Middle frontal gyrus (tissue), 1 donor: ENCODE data around the gene CLEC18C.
"Not testable (repeated sequence)": the region's sequence is repeated elsewhere in the genome, so short reads cannot be mapped to it uniquely, and the experiment has no call there.

ENCODE experiments used
- DNase-seq: peaks from one replicate; pipeline ENCODE4 v3.0.0-alpha.2; 2015; ENCODE audit warnings: low spot score; ENCODE audit errors: extremely low spot score

CLEC18C gene

GRCh38 chr16:70206382-70206781 lies 32.8 kb downstream of the CLEC18C start:
- DNase-seq: not testable (repeated sequence)

- DNase-seq: not testable (repeated sequence)
Measured at GRCh38 chr16:70218586-70218985, 45.0 kb downstream of the CLEC18C start.

- not testable (repeated sequence) for DNase-seq
Measured at GRCh38 chr16:70222574-70222973, 49.0 kb downstream of the CLEC18C start.

GRCh38 chr16:70223216-70223615 lies 49.6 kb downstream of the CLEC18C start:
- DNase-seq: not testable (repeated sequence)

GRCh38 chr16:70223971-70224513 lies 50.5 kb downstream of the CLEC18C start:
- not testable (repeated sequence) for DNase-seq

GRCh38 chr16:70224645-70225044 lies 51.1 kb downstream of the CLEC18C start:
- not testable (repeated sequence) for DNase-seq

GRCh38 chr16:70225430-70225829 lies 51.8 kb downstream of the CLEC18C start:
- DNase-seq: not testable (repeated sequence)

- DNase-seq: not testable (repeated sequence)
Measured at GRCh38 chr16:70226024-70226423, 52.4 kb downstream of the CLEC18C start.

GRCh38 chr16:70231831-70232230 lies 58.2 kb downstream of the CLEC18C start:
- not testable (repeated sequence) for DNase-seq
